ENCODE measurements around the gene SCART1. TPM values are rescaled to one million over a fixed set of nuclear protein-coding genes. Genes with fewer than 3 reads are reported as not detected.

The SCART1 gene
- total RNA-seq, 1 donor from 2014 or later: 4.8 TPM

DNA sequence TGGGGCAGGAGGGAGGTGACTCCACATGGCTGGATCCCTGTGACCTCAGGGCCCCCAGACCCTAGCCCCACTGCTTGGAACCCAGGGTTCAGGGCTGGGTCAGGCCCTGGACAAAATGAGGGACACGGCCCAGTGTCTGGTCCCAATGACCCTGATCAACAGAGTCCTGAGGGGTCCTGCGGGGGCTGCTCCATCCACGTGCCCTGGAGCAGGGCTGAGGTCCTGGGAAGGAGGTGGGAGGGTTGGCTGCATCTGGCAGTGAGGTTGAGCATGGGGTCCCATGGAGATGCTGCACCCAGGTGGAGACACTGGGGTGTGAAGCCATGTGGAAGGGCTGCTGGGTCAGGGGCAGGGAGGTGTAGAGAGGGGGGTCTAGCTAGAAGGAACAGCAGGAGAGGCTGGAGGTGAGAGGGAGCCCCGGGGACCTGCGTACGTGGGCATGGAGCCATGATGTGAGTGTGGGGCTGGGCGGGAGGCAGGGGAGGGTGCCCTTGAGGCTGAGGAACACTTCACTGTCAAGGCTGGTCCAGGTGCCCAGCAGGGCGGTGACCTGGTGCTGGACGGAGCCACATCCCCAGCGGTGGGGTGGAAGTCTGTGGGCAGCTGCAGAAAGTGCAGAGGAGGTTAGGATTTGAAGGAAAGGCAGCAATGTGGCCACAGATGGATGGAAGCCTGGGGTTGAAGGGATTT lies 604 bp downstream of the SCART1 start:
- no peak overlapping the region for H3K4me3 ChIP-seq
- intact Hi-C loops (cut with DNase I): no loop called here
- TF ChIP-seq, protein P1, sequence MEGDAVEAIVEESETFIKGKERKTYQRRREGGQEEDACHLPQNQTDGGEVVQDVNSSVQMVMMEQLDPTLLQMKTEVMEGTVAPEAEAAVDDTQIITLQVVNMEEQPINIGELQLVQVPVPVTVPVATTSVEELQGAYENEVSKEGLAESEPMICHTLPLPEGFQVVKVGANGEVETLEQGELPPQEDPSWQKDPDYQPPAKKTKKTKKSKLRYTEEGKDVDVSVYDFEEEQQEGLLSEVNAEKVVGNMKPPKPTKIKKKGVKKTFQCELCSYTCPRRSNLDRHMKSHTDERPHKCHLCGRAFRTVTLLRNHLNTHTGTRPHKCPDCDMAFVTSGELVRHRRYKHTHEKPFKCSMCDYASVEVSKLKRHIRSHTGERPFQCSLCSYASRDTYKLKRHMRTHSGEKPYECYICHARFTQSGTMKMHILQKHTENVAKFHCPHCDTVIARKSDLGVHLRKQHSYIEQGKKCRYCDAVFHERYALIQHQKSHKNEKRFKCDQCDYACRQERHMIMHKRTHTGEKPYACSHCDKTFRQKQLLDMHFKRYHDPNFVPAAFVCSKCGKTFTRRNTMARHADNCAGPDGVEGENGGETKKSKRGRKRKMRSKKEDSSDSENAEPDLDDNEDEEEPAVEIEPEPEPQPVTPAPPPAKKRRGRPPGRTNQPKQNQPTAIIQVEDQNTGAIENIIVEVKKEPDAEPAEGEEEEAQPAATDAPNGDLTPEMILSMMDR (IDR thresholded peaks at IDR 0.05): no peak
- no peaks in the 10 kb centered on the region for H3K36me3 ChIP-seq
- no peak overlapping the region for H3K27ac ChIP-seq
- peaks cover 0 to 1% of the 10 kb centered on the region in 2 donors for H3K9me3 ChIP-seq
- H3K4me1 ChIP-seq: no peaks in the 10 kb centered on the region
- no peak for DNase-seq (ENCODE audit: low spot score in 2 of 2)
- H3K27me3 ChIP-seq: no peaks in the 10 kb centered on the region

DNA sequence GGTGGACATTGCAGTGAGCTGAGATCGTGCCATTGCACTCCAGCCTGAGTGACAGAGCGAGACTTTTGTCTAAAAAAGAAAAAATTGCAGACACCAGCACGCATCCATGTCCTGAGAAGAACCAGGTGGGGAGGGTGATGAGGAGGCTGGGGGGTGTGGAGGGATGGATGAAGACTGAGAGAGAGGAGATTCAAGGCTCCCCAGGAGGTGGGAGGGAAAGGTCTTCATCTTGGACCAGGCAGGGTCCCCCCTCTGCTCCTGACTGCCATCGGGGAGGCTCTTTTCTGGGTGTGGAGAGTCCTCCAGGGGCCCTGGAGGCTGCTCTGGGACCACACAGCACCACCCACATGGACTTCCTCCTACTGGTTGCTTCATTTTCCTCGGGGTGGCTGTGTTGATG lies 1.5 kb downstream of the SCART1 start:
- no peaks in the 10 kb centered on the region for H3K36me3 ChIP-seq
- intact Hi-C loops (cut with DNase I): no loop called here
- H3K27me3 ChIP-seq: no peaks in the 10 kb centered on the region
- H3K4me1 ChIP-seq: no peaks in the 10 kb centered on the region
- no peaks in the 10 kb centered on the region for H3K9me3 ChIP-seq
- H3K4me3 ChIP-seq: no peak overlapping the region
- H3K27ac ChIP-seq: no peak overlapping the region
- no peak for DNase-seq (ENCODE audit: low spot score in 2 of 2)
- TF ChIP-seq, protein P1 (IDR thresholded peaks at IDR 0.05): no peak

DNA sequence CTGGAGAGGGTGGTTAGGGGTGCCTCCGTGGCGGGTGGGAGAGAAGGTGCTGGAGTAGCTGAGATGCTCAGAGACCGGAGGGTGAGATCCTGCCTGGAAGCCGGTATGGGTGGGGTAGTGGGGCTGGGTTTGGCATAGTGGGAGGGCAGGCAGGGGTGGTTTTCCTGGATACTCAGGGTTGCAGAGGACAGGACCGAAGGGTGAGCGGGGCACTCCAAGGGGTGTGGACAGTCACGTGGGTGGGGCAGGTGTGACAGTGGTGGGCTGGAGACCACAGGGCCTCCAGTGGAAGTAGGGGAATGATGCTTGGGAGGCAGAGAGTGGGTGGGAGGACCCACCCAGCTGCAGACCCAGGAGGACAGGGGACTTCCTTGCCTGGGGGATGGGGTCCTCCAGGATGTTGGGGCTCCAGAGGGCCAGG lies 1.9 kb downstream of the SCART1 start:
- H3K4me1 ChIP-seq: no peaks in the 10 kb centered on the region
- no peak for DNase-seq (ENCODE audit: low spot score in 2 of 2)
- TF ChIP-seq, protein P1 (IDR thresholded peaks at IDR 0.05): no peak

DNA sequence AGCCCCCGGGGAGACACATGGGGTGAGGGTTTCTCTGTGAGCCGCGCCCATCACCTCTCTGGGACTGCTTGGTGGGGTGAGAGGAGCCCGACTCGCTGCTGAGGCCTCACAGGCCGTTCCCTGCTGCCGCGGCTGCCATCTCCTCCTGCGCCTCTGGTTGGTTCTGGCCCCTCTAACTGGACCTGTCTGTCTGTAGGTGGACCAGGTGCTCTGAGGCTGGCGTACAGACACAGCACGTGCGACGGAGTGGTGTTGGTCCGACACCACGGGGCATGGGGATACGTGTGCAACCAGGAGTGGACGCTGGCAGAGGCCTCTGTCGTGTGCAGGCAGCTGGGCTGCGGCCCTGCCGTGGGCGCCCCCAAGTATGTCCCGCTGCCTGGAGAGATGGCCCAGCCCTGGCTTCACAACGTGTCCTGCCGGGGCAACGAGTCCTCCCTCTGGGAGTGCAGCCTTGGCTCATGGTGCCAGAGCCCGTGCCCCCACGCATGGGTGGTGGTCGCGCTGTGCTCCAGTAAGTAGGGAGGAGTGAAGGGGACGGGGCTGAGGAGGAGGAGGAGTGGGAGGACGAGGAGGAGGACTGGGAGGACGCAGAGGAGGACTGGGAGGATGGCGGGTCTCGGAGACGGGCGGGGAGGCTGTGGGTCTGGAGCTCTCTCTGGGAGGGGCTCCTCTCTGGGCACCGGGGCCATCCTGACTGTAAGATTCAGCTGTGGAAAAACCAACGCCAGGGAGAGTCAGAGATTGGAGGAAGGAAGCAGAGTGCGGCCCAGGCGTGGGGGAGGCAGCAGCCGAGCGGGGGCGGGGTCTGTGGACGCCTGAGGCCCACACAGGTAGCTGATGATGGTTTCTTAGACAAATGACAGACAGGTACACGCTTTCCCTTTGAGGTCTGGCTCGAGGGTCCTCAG lies 2.6 kb downstream of the SCART1 start:
- TF ChIP-seq, protein P1 (IDR thresholded peaks at IDR 0.05): no peak
- intact Hi-C loops (cut with DNase I): no loop called here

More for the DNA sequence above, 1.9 kb downstream of the SCART1 start:
- intact Hi-C loops (cut with DNase I): no loop called here
- no peaks in the 10 kb centered on the region for H3K9me3 ChIP-seq
- no peaks in the 10 kb centered on the region for H3K36me3 ChIP-seq
- H3K27ac ChIP-seq: no peak overlapping the region
- H3K27me3 ChIP-seq: no peaks in the 10 kb centered on the region
- no peak overlapping the region for H3K4me3 ChIP-seq

DNA sequence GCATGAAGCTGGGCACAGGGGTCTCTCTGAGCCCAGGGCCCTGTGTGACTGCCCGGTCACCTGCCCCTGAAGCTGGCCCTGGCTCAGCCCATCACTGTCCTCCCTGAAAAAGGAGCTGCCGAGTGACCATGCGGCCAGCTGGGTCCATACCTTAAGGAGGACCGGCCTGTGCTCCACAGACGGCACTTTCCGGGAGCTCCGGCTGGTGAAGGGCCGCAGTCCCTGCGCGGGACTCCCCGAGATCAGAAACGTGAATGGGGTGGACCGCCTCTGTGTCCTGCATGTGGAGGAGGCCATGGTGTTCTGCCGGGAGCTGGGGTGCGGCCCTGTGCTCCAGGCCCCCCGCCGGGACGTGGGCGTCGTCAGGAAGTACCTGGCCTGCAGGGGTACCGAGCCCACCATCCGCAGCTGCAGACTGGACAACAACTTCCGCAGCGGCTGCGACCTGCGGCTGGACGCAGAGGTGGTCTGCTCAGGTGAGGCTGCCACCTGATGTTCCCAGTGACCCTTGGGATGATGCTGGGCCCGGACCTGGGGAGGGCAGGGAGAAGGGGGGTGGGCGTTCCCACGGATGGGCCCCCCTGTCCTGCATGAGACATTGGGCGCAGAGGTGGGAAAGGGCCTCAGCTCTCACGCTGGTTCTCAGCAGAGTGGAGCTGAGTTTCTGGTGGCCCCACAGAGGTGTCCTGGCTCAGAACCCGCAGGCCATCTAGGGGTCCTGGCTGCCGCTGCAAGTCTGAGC lies 3.5 kb downstream of the SCART1 start:
- no peak overlapping the region for H3K27ac ChIP-seq
- H3K27me3 ChIP-seq: no peaks in the 10 kb centered on the region
- no peak overlapping the region for H3K4me3 ChIP-seq
- H3K4me1 ChIP-seq: no peaks in the 10 kb centered on the region
- TF ChIP-seq, protein P1 (IDR thresholded peaks at IDR 0.05): no peak
- no peaks in the 10 kb centered on the region for H3K9me3 ChIP-seq
- intact Hi-C loops (cut with DNase I): no loop called here
- DNase-seq (ENCODE audit: low spot score in 2 of 2): no peak
- H3K36me3 ChIP-seq: peaks cover 0 to 4% of the 10 kb centered on the region in 2 donors

More for the DNA sequence above, 2.6 kb downstream of the SCART1 start:
- H3K9me3 ChIP-seq: no peaks in the 10 kb centered on the region
- H3K27ac ChIP-seq: no peak overlapping the region
- H3K36me3 ChIP-seq: no peaks in the 10 kb centered on the region
- H3K4me3 ChIP-seq: no peak overlapping the region
- peak in 1 of 2 donors; percentile 55 for DNase-seq (ENCODE audit: low spot score in 2 of 2)
- no peaks in the 10 kb centered on the region for H3K4me1 ChIP-seq
- H3K27me3 ChIP-seq: no peaks in the 10 kb centered on the region
